HEK293T (cell line): Measurements from ENCODE around the gene MAST4.
"Not testable (repeated sequence)": the region's sequence is repeated elsewhere in the genome, so short reads cannot be mapped to it uniquely, and the experiment has no call there.

Experiments
- CTCF ChIA-PET: fragments of 350-600 bp; formaldehyde crosslinking; extraction: SDS; loops from one replicate; lab custom pipeline; 2021; ENCODE audit warnings: antibody characterized with exemption, inconsistent platforms; lab: Yijun Ruan, JAX
- POLR2A ChIA-PET: fragments of 350-600 bp; formaldehyde crosslinking; extraction: SDS; loops from one replicate; lab custom pipeline; 2020; ENCODE audit warnings: antibody characterized with exemption, inconsistent platforms; lab: Yijun Ruan, JAX
- DNase-seq: peaks from one replicate; pipeline ENCODE4 v3.0.0; 2012; ENCODE audit warnings: mixed read lengths; ENCODE audit errors: extremely low spot score
- ARNT ChIP-seq: fragments of 450-650 bp; IDR thresholded peaks from 2 replicates; pipeline ENCODE4 v1.6.1; 2017; ENCODE audit warnings: mild to moderate bottlenecking
- BHLHE40 ChIP-seq: fragments of 450-650 bp; IDR thresholded peaks from 2 replicates; pipeline ENCODE4 v1.6.1; 2016; ENCODE audit warnings: mild to moderate bottlenecking, moderate library complexity, borderline replicate concordance
- CTBP1 ChIP-seq: fragments of 450-650 bp; IDR thresholded peaks from 2 replicates; pipeline ENCODE4 v1.6.1; 2016; ENCODE audit warnings: borderline replicate concordance
- ELF4 ChIP-seq: fragments of 450-650 bp; IDR thresholded peaks from 2 replicates; pipeline ENCODE4 v1.6.1; 2017; ENCODE audit warnings: antibody characterized with exemption
- FOXA1 ChIP-seq: fragments of 450-650 bp; IDR thresholded peaks from 2 replicates; pipeline ENCODE4 v1.6.1; 2016; ENCODE audit warnings: mild to moderate bottlenecking
- FOXK2 ChIP-seq: fragments of 450-650 bp; IDR thresholded peaks from 2 replicates; pipeline ENCODE4 v1.6.1; 2016; ENCODE audit warnings: mild to moderate bottlenecking
- FOXM1 ChIP-seq: fragments of 450-650 bp; IDR thresholded peaks from 2 replicates; pipeline ENCODE4 v1.6.1; 2017; ENCODE audit warnings: mild to moderate bottlenecking, borderline replicate concordance
- HDGF ChIP-seq: fragments of 450-650 bp; IDR thresholded peaks from 2 replicates; pipeline ENCODE4 v1.6.1; 2017; ENCODE audit warnings: antibody characterized with exemption, borderline replicate concordance
- L3MBTL2 ChIP-seq: fragments of 450-650 bp; conservative IDR thresholded peaks from 2 replicates; pipeline ENCODE4 v1.6.1; 2016; ENCODE audit warnings: mild to moderate bottlenecking
- LEF1 ChIP-seq: fragments of 450-650 bp; IDR thresholded peaks from 2 replicates; pipeline ENCODE4 v1.6.1; 2017; ENCODE audit warnings: mild to moderate bottlenecking, borderline replicate concordance
- NFRKB ChIP-seq: fragments of 450-650 bp; IDR thresholded peaks from 2 replicates; pipeline ENCODE4 v1.6.1; 2016; ENCODE audit warnings: mild to moderate bottlenecking, moderate library complexity
- PKNOX1 ChIP-seq: fragments of 450-650 bp; IDR thresholded peaks from 2 replicates; pipeline ENCODE4 v1.6.1; 2016
- SP1 ChIP-seq: fragments of 450-650 bp; IDR thresholded peaks from 2 replicates; pipeline ENCODE4 v1.6.1; 2017
- SUZ12 ChIP-seq: fragments of 450-650 bp; IDR thresholded peaks from 2 replicates; pipeline ENCODE4 v1.6.1; 2016; ENCODE audit warnings: mild to moderate bottlenecking
- TARDBP ChIP-seq: fragments of 450-650 bp; IDR thresholded peaks from 2 replicates; pipeline ENCODE4 v1.6.1; 2016
- ZNF384 ChIP-seq: fragments of 450-650 bp; IDR thresholded peaks from 2 replicates; pipeline ENCODE4 v1.6.1; 2016

The MAST4 gene

GRCh38 chr5:66813306-66813705, 217.1 kb downstream of the MAST4 start:
- CTCF ChIA-PET: interaction anchor here (1.2 kb wide), 1 partner anchor 12 kb away, joined by 4 read pairs; no protein-coding TSS in a partner anchor
- TF ChIP-seq BHLHE40: no peak
- no peak for TF ChIP-seq HDGF
- no peak for TF ChIP-seq SP1
- TF ChIP-seq ARNT: no peak
- no peak for TF ChIP-seq FOXK2
- no peak for DNase-seq
- POLR2A ChIA-PET: no interaction called here

- TF ChIP-seq HDGF (no peak), TARDBP (no peak), SP1 (no peak), PKNOX1 (no peak), ZNF384 (no peak), ELF4 (no peak), LEF1 (no peak), CTBP1 (no peak), BHLHE40 (no peak), SUZ12 (no peak), FOXM1 (no peak), FOXK2 (no peak), FOXA1 (no peak), L3MBTL2 (no peak), ARNT (no peak), NFRKB (no peak)
- peak; percentile 57 for DNase-seq
- CTCF ChIA-PET: interaction anchor here (0.6 to 1.3 kb wide), 7 partner anchors 14 to 395 kb away, joined by 3 to 6 read pairs (median 4); no protein-coding TSS in a partner anchor
- POLR2A ChIA-PET: no interaction called here
These were observed 218.2 kb downstream of the MAST4 start for GRCh38 chr5:66814146-66814991.

- ChIA-PET POLR2A (no interaction called here), CTCF (no interaction called here)
- TF ChIP-seq ELF4 (no peak), ARNT (no peak), LEF1 (no peak), CTBP1 (no peak), SP1 (no peak), FOXM1 (no peak), FOXA1 (no peak), BHLHE40 (no peak), SUZ12 (no peak), HDGF (no peak), ZNF384 (no peak), FOXK2 (no peak)
- no peak for DNase-seq
These were observed 222.2 kb downstream of the MAST4 start for GRCh38 chr5:66818304-66818934.

GRCh38 chr5:66818935-66819328, 222.7 kb downstream of the MAST4 start:
- ChIA-PET CTCF (no interaction called here), POLR2A (no interaction called here)
- TF ChIP-seq ZNF384 (no peak), FOXM1 (no peak), HDGF (no peak)
- DNase-seq: no peak

GRCh38 chr5:66820630-66821207, 224.5 kb downstream of the MAST4 start:
- ChIA-PET POLR2A (no interaction called here), CTCF (no interaction called here)
- TF ChIP-seq L3MBTL2 (no peak), PKNOX1 (no peak), CTBP1 (no peak)
- no peak for DNase-seq

GRCh38 chr5:66821688-66822429, 225.7 kb downstream of the MAST4 start:
- DNase-seq: no peak
- POLR2A ChIA-PET: no interaction called here
- TF ChIP-seq ZNF384 (no peak), ELF4 (no peak), TARDBP (no peak), L3MBTL2 (no peak), FOXM1 (no peak), NFRKB (no peak), FOXK2 (no peak), BHLHE40 (no peak), SP1 (no peak)
- CTCF ChIA-PET: no interaction called here

- DNase-seq, CTCF ChIA-PET, POLR2A ChIA-PET: not testable (repeated sequence)
These were observed 226.7 kb downstream of the MAST4 start for GRCh38 chr5:66822906-66823305.
